SHP77 (cell line): ENCODE data around the gene DLG3.
"Not testable (repeated sequence)": the region's sequence is repeated elsewhere in the genome, so short reads cannot be mapped to it uniquely, and the experiment has no call there.

Experiments
- DNase-seq, 2 experiments: peaks; one replicate each; lab custom pipeline; 2025; lab: John Stamatoyannopoulos, UW

Gene DLG3

DNA sequence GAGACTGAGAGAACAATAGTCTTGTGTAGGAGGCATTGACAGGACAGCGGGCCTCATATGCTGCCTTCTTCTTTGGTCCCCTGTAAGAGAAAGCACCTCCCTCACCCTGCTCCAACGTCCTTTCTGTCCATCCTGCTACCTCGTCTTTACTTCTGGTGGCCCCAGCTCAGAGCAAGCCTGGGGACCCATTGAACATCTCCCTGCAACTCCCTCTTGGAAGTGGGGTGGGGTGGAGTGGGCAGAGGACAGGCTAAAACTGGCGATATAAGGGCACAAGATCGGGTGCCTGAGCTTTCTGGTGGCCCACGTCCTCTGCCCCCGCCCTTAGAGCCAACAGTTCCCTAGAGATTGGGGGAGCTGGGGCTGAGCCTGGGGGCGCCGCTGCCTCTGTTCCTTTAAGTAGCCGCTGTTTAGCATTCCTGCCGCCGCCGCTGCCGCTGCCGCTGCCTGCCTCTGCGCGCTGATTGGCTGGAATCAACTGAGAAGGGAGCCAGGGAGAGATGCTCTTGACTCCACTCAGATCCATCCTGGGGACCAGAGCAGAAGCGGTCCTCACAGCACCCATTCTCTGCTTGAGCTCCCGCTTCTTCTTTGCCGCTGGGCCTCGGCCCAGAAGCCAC is at the start of gene DLG3:
Gene DLG3, plus strand, starts transcription at position 510 of the 620 bp plus-strand sequence. CDS start 367 bp downstream, outside the sequence.
- DNase-seq, result no peak

DNA sequence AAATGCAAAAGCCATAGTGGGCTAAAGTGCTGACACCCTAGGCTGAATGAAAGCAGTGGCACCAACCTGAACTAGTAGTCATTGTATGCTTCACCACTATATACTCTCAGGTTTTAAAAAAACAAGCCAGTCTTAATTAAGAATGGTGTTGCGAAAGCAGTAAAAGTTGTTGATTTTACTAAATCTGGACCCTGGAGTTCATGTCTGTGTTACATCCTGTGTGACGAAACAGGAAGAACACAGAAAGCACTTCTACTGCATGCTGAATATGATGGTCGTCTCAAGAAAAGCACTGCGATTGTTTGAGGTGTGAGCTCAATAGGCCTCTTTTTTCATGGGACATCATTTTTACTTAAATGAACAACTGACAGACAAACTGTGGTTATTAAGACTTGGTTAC is 45.7 kb upstream of the DLG3 start:
- DNase-seq, result no peak

DNA sequence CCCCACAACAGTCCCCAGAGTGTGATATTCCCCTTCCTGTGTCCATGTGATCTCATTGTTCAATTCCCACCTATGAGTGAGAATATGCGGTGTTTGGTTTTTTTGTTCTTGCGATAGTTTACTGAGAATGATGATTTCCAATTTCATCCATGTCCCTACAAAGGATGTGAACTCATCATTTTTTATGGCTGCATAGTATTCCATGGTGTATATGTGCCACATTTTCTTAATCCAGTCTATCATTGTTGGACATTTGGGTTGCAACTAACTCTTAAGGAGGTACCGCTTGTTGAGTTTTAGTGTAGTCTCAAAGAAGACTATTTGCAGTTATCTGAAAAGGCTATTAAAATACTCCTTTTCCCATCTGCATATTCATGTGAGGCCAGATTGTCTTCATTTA is 44.5 kb upstream of the DLG3 start:
- not testable (repeated sequence) for DNase-seq

DNA sequence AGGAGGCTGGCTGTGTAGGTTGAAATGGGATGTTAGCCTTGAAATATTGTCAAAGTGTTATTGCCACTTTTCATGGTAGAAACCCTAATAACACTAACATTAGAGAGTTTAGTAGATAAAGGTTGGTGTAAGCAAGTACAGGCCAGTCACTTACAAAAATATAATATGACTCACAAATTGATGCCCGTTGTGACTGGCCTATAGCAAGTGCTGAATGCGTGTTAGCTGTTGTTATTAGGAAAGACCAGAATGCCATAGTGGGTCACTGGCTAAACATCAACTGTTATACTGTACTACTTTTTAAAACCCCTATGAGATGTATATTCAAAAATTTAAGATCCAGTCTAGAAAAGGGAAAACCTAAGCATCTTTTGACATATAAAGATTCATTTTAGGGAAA is 41.9 kb upstream of the DLG3 start:
- DNase-seq, result no peak

DNA sequence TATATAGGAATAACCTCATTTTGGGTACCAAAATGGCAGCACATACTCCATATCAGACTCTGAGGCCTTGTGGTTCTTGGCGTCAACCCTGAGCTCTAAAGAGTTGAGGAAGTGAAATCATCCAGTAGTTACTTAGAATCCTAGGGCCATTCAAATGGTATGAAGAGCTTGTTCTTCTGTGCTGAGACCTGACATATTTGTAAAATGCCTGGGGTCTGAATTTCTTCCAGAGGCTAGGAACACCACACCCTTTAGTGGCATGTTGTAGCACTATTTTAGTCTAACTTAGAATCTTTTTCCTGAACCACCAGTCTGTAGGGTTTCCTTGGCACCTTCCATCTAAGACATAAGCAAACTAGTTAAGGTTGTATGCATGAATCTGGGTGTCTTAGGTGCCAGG is 39.6 kb upstream of the DLG3 start:
- DNase-seq, result no peak

DNA sequence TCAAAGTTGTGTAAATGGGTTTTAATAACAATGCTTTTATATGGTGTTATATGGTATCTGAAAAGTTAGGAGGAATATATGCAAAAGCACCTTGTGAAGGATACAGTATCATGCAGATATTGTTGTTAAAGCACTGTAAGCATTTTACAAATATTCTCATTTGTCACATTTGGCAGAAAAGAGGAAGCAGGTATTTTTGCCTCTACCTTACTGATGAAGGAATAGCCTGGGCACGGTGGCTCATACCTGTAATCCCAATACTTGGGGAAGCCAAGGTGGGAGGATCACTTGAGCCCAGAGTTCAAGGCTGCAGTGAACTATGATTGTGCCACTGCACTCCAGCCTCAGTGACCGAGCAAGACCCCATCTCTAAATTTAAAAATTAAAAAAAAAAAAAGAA is 33.7 kb upstream of the DLG3 start:
- no peak for DNase-seq

DNA sequence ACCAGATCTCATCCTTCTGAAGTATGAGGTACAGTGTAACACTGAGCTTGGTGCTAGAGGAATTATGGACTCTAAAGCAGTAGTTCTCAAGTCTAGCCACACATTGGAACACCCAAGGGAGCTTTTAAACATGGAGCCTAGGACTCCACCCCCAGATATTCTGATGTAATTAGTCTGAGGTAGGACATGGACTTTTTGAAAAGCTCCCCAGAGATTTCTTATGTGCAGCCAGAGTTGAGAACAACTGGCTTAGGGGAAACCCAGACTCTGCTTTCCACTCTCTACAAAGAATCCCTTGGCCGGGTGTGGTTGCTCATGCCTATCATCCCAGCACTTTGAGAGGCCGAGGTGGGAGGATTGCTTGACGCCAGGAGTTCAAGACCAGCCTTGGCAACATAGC is 33.2 kb upstream of the DLG3 start:
- no peak for DNase-seq

DNA sequence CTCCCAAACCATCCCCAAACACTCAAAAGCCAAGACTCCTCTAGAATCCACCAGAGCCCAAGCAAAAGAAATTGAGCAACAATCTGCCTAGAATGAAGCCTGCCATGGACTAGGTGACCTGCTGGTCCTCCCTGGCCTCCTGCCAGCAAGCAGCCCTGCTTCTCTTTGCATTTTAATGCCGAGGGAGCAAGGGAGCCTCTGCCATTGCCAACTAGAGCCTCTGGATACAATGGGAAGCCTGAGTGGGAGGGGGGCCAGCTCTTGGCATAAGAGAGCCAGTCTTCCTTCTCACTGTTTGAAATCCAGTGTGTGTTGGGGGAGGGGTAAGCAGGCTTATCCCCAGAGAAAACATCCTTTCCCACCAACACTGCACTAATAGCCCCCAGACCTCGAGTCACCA is 23.0 kb upstream of the DLG3 start:
- DNase-seq, result no peak

DNA sequence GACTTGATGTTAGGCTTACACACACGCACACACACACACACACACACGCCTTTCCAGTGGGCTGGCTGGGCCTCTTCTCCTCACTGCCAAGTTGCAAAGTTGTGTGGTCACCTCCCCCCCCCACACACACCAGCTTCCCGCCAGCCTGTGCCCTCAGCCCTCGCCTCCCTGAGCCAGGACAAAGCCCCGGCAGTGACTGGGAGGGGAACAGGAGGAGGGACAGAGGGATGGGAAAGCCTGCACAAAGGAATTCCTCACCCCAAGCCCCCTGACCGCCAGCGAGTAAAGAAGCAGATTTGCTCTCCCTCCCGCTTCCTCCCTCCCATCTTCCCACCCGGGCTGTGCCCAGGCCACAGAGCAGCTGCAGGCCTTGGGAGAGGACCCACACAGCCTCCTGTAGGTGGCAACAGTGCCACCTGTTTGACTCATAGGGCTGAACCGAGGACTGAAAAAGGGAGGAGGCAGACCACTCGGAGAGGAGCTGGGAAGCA is 21.7 kb upstream of the DLG3 start, which contains the start of gene GDPD2:
Gene GDPD2, plus strand, starts transcription at position 464 of the 491 bp plus-strand sequence. CDS start 1,671 bp downstream, outside the sequence.
- peak; percentile 54 to 63 for DNase-seq

DNA sequence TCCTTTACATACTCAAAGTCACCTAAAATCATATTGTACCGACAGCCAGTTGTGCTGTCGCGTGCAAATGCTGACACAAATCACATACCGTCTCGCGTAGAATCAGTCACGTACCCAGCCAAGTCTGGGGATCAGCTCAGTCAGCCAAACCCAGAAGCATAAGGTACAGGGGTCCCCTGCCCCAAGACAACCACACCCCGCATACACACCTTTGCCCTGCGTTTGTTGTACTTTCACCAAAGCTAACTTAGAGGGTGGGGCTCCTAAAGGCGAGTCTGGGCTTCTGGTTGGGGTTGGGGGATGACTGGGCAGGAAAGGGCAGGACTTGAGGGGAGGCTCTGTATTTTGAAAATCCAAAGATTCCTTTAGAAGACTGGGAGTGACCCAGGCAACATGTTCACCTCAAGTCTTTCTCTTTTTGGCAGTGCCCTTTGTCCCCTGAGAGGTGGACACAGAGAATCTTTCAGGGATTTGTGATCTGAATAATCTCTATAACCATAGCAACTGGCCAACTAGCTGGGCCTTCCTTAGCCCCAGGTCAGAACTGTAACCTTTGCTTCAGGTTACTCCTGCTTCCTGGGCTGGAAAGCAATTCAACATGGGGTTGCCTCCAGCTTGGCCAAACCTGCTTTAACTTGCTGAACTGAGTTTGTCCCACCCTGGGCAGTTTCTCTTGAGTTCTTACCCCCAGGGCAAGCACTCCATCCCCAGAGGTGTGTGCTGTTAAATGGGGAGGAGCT is 20.5 kb upstream of the DLG3 start:
- DNase-seq, result no peak

DNA sequence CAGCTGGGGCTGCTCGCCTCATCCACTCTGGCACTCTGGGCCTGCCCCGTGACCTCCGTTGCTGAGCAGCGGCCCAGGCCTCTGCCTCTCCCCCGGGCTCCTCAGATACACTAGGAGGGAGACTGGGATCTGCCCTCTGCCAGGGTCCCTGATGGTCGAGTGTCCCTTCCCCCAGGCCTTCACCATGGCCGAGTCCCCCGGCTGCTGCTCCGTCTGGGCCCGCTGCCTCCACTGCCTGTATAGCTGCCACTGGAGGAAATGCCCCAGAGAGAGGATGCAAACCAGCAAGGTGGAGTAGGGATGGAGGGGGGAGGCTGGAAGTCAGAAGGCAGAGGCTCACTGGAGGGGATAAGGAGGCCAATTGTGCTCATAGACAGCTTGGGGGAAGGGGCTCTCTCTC is 19.8 kb upstream of the DLG3 start:
- DNase-seq, result no peak

DNA sequence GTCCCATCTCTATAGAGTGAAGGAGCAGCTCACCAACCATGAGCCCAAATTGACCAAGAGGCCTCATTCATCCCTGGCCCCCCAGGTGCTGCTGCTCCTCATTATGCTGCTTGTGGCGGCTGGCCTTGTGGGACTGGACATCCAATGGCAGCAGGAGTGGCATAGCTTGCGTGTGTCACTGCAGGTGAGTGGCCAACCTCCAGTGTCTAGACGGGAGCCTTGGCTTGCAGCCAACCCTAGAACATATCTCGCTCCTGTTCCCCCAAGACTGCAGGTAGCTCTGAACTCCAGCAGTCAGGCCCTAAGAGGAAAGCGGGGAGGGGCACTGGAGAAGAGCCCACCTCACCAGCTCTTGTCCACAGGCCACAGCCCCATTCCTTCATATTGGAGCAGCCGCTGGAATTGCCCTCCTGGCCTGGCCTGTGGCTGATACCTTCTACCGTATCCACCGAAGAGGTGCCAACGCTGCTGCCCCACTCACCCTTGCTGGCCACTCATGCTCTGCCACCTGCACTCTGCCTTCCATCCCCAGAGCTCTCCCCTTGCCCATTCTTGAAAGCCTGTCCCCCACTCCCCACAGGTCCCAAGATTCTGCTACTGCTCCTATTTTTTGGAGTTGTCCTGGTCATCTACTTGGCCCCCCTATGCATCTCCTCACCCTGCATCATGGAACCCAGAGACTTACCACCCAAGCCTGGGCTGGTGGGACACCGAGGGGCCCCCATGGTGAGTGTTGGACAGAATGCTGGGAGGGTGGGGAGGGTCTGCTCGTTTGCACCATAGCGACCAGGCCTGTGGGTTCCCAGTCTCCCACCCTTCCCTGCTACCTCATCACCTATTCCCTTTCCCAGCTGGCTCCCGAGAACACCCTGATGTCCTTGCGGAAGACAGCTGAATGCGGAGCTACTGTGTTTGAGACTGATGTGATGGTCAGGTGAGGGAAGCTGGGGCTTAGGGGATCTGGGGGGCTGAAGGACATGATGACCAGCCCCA is 18.1 kb upstream of the DLG3 start:
- no peak for DNase-seq

DNA sequence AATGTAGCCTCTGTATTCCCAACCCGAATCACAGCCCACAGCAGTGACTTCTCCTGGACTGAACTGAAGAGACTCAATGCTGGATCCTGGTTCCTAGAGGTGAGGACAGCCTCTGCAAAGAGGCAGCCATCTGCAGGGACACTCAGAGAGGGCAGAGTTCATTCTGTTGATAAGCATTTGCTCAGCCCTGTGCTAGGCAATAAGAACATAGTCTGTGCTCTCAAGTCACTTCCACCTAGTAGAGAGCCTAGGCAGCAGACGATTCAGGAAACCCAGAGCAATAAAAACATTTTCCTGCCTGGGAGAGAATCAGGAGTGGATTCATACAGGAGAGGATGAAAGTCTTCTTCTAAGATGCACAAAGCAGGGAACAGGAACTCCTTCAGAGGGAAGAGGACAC is 17.3 kb upstream of the DLG3 start:
- DNase-seq, result no peak

DNA sequence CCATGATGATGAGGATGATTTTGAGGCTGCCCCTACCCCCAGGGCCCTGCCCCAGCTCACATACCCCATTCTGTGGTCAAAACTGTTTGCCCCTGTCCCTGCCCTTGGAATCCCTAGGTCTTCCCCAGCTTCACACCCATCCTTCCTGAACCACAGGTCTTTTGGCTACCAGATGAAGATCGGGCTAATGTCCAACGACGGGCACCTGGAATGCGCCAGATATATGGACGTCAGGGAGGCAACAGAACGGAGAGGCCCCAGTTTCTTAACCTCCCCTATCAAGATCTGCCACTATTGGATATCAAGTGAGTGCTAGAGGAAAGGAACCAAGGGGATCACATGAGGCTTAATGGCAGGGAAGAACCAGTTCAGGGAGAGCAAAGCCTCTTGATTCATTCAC is 14.9 kb upstream of the DLG3 start:
- DNase-seq, result no peak

DNA sequence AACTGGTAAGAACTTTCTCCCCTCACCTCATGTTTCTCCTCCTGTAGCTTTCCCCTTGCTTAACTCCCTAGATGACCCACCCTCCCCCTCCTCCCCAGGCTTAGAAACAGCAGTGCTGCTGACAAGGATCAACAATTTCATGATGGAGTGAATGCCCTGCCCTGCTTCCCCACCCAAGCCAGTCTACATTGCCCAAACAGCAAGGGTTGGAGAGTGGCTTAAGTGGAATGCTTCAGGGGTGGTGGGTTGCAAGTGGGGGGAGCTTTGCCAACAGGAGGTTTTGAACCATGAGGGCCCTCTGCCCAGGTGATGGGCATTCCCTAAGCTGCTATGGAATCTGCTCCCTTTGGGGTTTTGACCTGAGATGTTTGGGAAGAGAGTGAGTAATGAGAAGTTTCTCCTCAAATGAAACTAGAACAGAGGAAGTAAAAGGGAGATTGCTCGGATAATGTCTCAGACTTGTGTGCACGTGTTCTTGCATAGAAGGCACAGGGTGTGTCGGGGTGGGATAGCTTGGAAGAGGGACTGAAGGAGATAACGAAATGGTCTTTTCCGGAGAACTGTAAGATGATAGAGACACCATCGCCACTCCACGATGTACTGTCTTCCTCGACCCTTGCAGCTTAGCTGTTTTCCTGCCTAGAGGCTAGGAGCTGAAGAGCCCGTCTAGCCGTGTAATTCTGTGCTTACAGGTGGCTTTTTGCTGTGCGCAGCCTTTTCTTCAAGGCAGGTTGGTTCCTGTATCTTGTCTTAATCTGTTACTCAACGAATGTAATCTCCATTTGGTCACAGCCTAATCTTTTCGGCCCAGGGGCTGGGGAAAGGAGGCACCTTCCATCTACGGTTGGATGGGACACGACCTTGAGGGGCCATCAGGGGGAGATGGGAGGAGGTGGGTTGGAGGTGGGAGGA is 11.4 kb upstream of the DLG3 start:
- DNase-seq, result no peak

DNA sequence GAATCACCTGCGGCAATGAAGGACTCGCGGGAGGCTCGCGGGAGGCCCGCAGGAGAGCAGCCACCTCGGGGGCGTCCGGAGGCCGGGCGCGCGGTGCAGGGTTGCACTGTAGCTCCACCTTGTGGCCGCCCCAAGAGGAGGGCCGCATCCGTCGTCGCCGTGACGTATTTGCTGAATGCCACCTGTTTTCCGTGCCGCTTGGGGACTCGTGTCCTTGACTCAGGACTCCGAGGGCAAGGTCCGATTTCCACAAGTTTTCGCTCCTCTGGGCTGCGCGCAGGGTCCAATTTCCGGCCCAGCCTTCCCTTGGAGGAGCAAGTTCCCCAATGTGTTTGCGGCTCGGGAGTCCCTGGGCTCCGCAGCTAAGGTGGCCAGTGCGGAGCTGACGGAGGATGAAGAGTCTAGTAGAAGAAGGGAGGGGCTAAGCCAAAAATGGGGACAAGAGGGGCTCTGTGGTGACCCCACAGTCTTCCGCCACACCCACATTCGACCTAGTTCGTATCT is 10.7 kb upstream of the DLG3 start:
- DNase-seq, result peak; percentile 35 to 70

DNA sequence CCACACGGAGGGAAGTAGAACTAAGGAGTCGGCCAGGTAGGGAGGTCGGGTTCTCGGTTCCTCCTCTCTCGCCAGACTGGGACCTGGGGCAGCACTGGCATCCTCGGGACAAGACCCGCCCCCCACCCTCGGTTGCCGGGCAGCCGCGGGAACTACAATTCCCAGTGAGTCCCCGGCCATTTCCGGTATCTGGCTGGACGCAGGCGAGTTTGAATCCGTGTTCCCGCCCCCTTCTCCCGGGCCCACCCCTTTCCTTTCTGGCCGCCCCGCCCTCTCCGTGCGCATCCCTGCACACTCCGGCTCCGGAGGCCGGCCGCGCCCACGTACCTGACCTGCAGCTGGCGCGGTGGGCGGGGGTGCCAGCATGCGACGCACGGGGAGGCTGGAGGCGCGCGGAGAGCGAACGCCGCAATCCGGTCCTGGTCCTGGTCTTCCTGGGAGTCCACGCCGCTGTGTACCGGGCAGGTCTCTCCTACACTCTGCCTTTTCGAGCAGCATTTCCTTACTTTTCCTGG is 10.2 kb upstream of the DLG3 start:
- DNase-seq, result peak; percentile 76 to 82

DNA sequence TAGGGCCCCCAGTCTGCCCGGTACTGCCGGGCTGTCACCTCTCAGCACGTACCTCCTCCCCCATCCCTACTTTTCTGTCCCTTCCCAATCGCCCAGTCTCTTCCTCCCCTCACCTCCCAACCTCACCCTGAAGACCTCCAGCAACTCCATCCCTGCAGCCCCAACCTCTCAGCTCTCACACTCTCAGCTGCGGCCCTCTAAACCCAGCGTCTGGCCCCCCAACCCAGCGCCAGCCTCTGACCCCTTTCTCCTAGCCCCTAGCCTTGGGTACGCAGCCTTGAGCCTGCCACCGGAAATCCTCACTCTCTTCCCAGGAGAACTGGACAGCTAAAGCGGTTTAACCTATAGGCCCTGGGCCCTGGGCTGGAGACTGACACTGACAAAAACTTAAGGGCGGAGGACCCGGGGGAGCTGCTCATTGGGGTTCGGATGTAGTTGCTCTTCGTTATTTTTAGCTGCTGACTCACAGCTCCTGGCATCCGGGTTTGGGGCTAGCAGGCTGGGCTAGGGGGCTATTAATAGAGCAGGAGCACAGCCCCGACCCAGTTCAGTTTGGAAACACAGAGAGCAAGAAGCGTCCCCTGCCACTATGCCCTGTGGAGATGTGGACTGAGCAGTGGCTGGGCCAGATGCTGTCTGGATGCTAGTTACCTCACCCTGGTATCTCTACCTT is 9.6 kb upstream of the DLG3 start:
- peak in 1 of 2 experiments; percentile 9 for DNase-seq

DNA sequence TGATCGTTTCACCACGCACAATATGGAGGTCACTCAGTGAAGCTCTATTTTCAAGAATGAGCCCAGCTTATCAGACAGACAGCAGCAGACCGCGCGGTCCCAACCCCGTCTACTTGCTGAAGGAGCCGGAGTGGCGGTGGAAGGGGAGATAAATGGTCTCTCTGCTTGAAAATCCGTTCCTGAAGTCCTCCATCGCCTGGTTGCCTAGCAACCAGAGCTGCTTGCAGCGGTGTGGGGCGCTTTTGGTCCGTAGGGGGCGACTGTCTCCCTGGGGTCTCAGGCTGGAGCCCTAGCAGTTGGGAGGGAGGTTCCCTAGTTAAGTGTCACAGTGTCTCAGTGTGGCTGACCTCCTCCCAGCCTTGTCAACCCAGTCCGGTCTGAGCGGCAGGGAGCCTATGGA is 8.3 kb upstream of the DLG3 start:
- DNase-seq, result no peak

DNA sequence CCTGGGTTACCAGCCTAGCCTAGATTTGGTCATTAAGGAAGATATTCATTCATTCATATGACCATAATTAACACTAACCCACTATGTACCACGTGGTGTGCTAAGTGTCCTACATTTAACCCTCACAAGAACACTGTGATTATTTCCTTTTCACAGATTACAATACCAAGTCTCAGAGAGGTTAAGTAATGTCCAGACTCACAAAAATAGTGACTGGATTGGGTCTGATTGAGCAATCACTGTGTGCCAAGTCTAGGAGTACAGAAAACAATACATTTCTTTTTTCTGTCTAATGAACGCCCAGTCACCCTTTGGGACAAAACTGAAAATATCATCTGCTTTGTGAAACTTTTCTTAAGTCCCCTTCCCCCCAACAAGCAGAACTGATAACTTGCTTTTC is 7.6 kb upstream of the DLG3 start:
- DNase-seq, result no peak
